Trophoblast cell (in vitro differentiated cells and primary cell): ENCODE measurements around the gene SLC12A8.
A peak's percentile ranks its signal among the peaks of the same experiment; 100 is the strongest.

ENCODE experiments used
- DNase-seq, 2 donors: peaks; one replicate each; pipeline ENCODE4 v3.0.0-alpha.2; 2016
- H2AFZ ChIP-seq: 2 replicates; pipeline ENCODE4 v1.6.1; 2013; ENCODE audit warnings: low read length, moderate library complexity, mild to moderate bottlenecking; ENCODE audit not compliant: insufficient read depth, poor library complexity
- H2AK5ac ChIP-seq: 2 replicates; pipeline ENCODE4 v1.6.1; 2013; ENCODE audit warnings: mild to moderate bottlenecking, low read length
- H2BK120ac ChIP-seq: 2 replicates; pipeline ENCODE4 v1.6.1; 2013; ENCODE audit warnings: low read length, mild to moderate bottlenecking, moderate library complexity; ENCODE audit not compliant: insufficient read depth, poor library complexity
- H2BK12ac ChIP-seq: 2 replicates; pipeline ENCODE4 v1.6.1; 2013; ENCODE audit warnings: mild to moderate bottlenecking, low read length, moderate library complexity
- H2BK5ac ChIP-seq: 2 replicates; pipeline ENCODE4 v1.6.1; 2013; ENCODE audit warnings: low read length, low read depth, moderate library complexity, mild to moderate bottlenecking; ENCODE audit not compliant: poor library complexity
- H3K14ac ChIP-seq: 2 replicates; pipeline ENCODE4 v1.6.1; 2013; ENCODE audit warnings: mild to moderate bottlenecking, low read length
- H3K18ac ChIP-seq: 2 replicates; pipeline ENCODE4 v1.6.1; 2013; ENCODE audit warnings: mild to moderate bottlenecking, low read length
- H3K23ac ChIP-seq: 2 replicates; pipeline ENCODE4 v1.6.1; 2013; ENCODE audit warnings: low read length
- H3K27ac ChIP-seq: 2 replicates; pipeline ENCODE4 v1.5.1; 2013; ENCODE audit warnings: low read depth, mild to moderate bottlenecking, inconsistent platforms, low read length, moderate library complexity
- H3K27me3 ChIP-seq: 2 replicates; pipeline ENCODE4 v1.6.1; 2013; ENCODE audit warnings: inconsistent platforms, mild to moderate bottlenecking, low read length, moderate library complexity; ENCODE audit not compliant: insufficient read depth
- H3K36me3 ChIP-seq, 2 experiments: 1 replicate in 1 of 2; 2 replicates in 1 of 2; pipeline ENCODE4 v1.6.1; 2013; ENCODE audit warnings: low read length in 2 of 2, mild to moderate bottlenecking in 2 of 2, moderate library complexity in 1 of 2; ENCODE audit not compliant: insufficient read depth in 2 of 2, control insufficient read depth in 1 of 2
- H3K4ac ChIP-seq: 2 replicates; pipeline ENCODE4 v1.6.1; 2013; ENCODE audit warnings: low read depth, mild to moderate bottlenecking, low read length, moderate library complexity
- H3K4me1 ChIP-seq, 2 experiments: 1 replicate in 1 of 2; 2 replicates in 1 of 2; pipeline ENCODE4 v1.6.1; 2013; ENCODE audit warnings: low read length in 2 of 2, mild to moderate bottlenecking in 2 of 2, moderate library complexity in 1 of 2; ENCODE audit not compliant: insufficient read depth in 2 of 2, control insufficient read depth in 1 of 2
- H3K4me2 ChIP-seq: 2 replicates; pipeline ENCODE4 v1.6.1; 2013; ENCODE audit warnings: inconsistent platforms, mild to moderate bottlenecking, low read length, moderate library complexity
- H3K4me3 ChIP-seq: 2 replicates; pipeline ENCODE4 v1.5.1; 2013; ENCODE audit warnings: mild to moderate bottlenecking, low read depth, low read length, inconsistent platforms
- H3K79me1 ChIP-seq: one replicate; pipeline ENCODE4 v1.6.1; 2013; ENCODE audit warnings: low read length
- H3K79me2 ChIP-seq: 2 replicates; pipeline ENCODE4 v1.6.1; 2013; ENCODE audit warnings: low read length, mild to moderate bottlenecking; ENCODE audit not compliant: control insufficient read depth, insufficient read depth, poor library complexity
- H3K9ac ChIP-seq: 2 replicates; pipeline ENCODE4 v1.6.1; 2013; ENCODE audit warnings: mild to moderate bottlenecking, low read length
- H3K9me3 ChIP-seq: 2 replicates; pipeline ENCODE4 v1.6.1; 2013; ENCODE audit warnings: low read depth, mild to moderate bottlenecking, control low read depth, inconsistent platforms, low read length; ENCODE audit not compliant: insufficient read depth
- H4K12ac ChIP-seq: 2 replicates; pipeline ENCODE4 v1.6.1; 2013; ENCODE audit warnings: low read depth, mild to moderate bottlenecking, low read length, moderate library complexity
- H4K8ac ChIP-seq: 2 replicates; pipeline ENCODE4 v1.6.1; 2013; ENCODE audit warnings: low read depth, mild to moderate bottlenecking, low read length, moderate library complexity
- H4K91ac ChIP-seq: one replicate; pipeline ENCODE4 v1.6.1; 2013; ENCODE audit warnings: low read depth, mild to moderate bottlenecking, low read length, moderate library complexity
- WGBS: extraction: QIAGEN DNeasy Blood & Tissue Kit; methylation state at CpG from one replicate; pipeline ENCODE4 v1.1.7; 2013; ENCODE audit warnings: missing lambda C conversion rate; ENCODE audit not compliant: insufficient read length, insufficient coverage; ENCODE audit errors: extremely low coverage; 5-methylcytosine and 5-hydroxymethylcytosine counted together

Gene SLC12A8

GRCh38 chr3:125206934-125207333 is 5.6 kb downstream of the SLC12A8 start:
- H4K91ac ChIP-seq: no peak overlapping the region
- H3K9me3 ChIP-seq: no peaks in the 10 kb centered on the region
- H3K79me2 ChIP-seq: no peaks in the 10 kb centered on the region
- no peak overlapping the region for H3K9ac ChIP-seq
- H3K27ac ChIP-seq: no peak overlapping the region
- no peaks in the 10 kb centered on the region for H3K36me3 ChIP-seq
- no peak overlapping the region for H3K14ac ChIP-seq
- no peak overlapping the region for H2AK5ac ChIP-seq
- H2AFZ ChIP-seq: no peak overlapping the region
- no peak overlapping the region for H4K12ac ChIP-seq
- no peak overlapping the region for H2BK5ac ChIP-seq
- no peak overlapping the region for H2BK12ac ChIP-seq
- H3K23ac ChIP-seq: no peak overlapping the region
- H3K79me1 ChIP-seq: peaks cover 2% of the 10 kb centered on the region
- H3K4me1 ChIP-seq: peaks cover 0 to 5% of the 10 kb centered on the region in 2 experiments
- DNase-seq: no peak
- H3K4ac ChIP-seq: no peak overlapping the region
- no peak overlapping the region for H3K4me3 ChIP-seq
- H3K27me3 ChIP-seq: no peaks in the 10 kb centered on the region
- WGBS: no CpG with 5 or more reads among the region's 6 CpGs
- H2BK120ac ChIP-seq: no peak overlapping the region
- H4K8ac ChIP-seq: no peak overlapping the region
- H3K4me2 ChIP-seq: no peak overlapping the region
- no peak overlapping the region for H3K18ac ChIP-seq

DNA sequence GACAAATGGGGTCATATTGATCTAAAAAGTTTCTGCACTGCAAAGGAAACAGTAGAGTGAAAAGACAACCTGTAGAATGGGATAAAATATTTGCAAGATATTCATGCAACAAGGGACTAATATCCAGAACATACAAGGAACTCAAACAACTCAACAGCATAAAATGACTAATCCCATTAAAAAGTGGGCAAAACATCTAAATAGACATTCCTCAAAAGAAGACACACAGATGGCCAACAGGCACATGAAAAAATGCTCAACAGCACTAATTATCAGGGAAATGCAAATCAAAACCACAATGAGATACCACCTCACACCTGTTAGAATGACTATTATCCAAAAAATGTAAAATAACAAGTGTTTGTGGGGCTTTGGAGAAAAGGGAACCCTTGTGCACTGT is 8.8 kb downstream of the SLC12A8 start:
- Histone ChIP-seq H3K18ac (no peak overlapping the region), H3K14ac (no peak overlapping the region), H3K9ac (no peak overlapping the region), H3K36me3 (no peaks in the 10 kb centered on the region), H4K12ac (no peak overlapping the region), H3K79me2 (no peaks in the 10 kb centered on the region), H3K4ac (no peak overlapping the region), H3K4me2 (no peak overlapping the region), H3K4me1 (no peaks in the 10 kb centered on the region), H2BK120ac (no peak overlapping the region), H3K79me1 (no peaks in the 10 kb centered on the region), H2BK12ac (no peak overlapping the region), H3K9me3 (no peaks in the 10 kb centered on the region), H2AK5ac (no peak overlapping the region), H3K27ac (no peak overlapping the region), H3K27me3 (no peaks in the 10 kb centered on the region), H4K8ac (no peak overlapping the region), H2AFZ (no peak overlapping the region), H2BK5ac (no peak overlapping the region), H3K4me3 (no peak overlapping the region), H3K23ac (no peak overlapping the region), H4K91ac (no peak overlapping the region)
- no peak for DNase-seq

DNA sequence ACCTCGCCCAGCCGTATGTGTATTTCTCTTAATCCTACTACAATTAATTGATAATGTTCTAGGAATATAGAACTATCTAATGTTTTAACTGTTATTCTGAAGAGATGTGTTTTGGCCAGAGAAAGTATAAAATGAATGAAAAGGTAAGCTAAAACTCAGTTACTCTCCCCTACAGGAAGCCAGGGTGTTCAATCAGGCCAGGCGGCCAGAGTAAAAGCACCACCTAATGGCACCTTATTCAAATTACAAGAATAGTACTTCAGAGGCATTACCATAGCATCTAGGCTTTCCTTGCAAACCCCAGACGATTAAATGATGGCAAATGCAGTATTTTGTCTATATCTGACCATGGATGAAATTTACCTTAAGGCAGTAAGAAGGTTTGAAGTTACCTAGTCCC is 10.4 kb downstream of the SLC12A8 start:
- Histone ChIP-seq H3K4me3 (no peak overlapping the region), H4K12ac (no peak overlapping the region), H3K79me1 (no peaks in the 10 kb centered on the region), H3K79me2 (no peaks in the 10 kb centered on the region), H2AFZ (no peak overlapping the region), H3K23ac (no peak overlapping the region), H3K18ac (no peak overlapping the region), H3K4me2 (no peak overlapping the region), H3K9me3 (no peaks in the 10 kb centered on the region), H2BK12ac (no peak overlapping the region), H4K91ac (no peak overlapping the region), H2BK5ac (no peak overlapping the region), H2BK120ac (no peak overlapping the region), H4K8ac (no peak overlapping the region), H3K4me1 (no peaks in the 10 kb centered on the region), H3K4ac (no peak overlapping the region), H3K9ac (no peak overlapping the region), H3K14ac (no peak overlapping the region), H3K36me3 (no peaks in the 10 kb centered on the region), H3K27ac (no peak overlapping the region), H2AK5ac (no peak overlapping the region), H3K27me3 (no peaks in the 10 kb centered on the region)
- DNase-seq: peak in 1 of 2 donors; percentile 27
- no CpG with 5 or more reads among the region's 4 CpGs for WGBS

DNA sequence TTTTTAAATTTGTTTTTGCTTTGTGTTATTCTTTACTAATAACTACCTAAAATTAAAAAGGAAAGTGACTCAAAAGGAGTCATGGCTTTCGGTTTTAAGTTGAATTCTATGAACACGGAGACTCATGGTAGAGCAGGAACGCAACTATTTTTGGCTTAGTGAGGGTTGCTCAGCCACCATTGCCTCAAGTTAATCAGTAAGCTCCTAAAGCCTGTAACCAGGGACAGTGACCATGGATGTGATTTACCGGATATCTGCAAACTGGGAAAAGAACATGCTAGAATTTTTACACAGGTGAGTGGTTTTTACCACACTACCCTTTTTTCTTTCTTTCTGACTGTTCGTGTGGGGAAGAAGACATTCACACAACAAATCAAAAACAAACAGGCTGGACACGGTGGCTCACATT is 11.8 kb downstream of the SLC12A8 start:
- H2AK5ac ChIP-seq: no peak overlapping the region

More for the DNA sequence above, 11.8 kb downstream of the SLC12A8 start:
- Histone ChIP-seq H3K4ac (no peak overlapping the region), H4K8ac (no peak overlapping the region), H4K91ac (no peak overlapping the region), H4K12ac (no peak overlapping the region), H3K14ac (no peak overlapping the region), H2BK5ac (no peak overlapping the region), H3K79me2 (no peaks in the 10 kb centered on the region), H3K9me3 (no peaks in the 10 kb centered on the region), H2BK120ac (no peak overlapping the region), H3K27ac (no peak overlapping the region), H3K4me1 (no peaks in the 10 kb centered on the region), H3K36me3 (no peaks in the 10 kb centered on the region), H3K23ac (no peak overlapping the region), H3K4me2 (no peak overlapping the region), H2BK12ac (no peak overlapping the region), H2AFZ (no peak overlapping the region), H3K4me3 (no peak overlapping the region), H3K9ac (no peak overlapping the region), H3K79me1 (no peaks in the 10 kb centered on the region), H3K18ac (no peak overlapping the region), H3K27me3 (no peaks in the 10 kb centered on the region)
- no CpG with 5 or more reads among the region's 6 CpGs for WGBS
- DNase-seq: peak in 1 of 2 donors; percentile 10
